ENCODE results near the gene CEACAM8. TPM values are rescaled to one million over a fixed set of nuclear protein-coding genes. Genes with fewer than 3 reads are reported as not detected.
"Not testable (repeated sequence)": the region's sequence is repeated elsewhere in the genome, so short reads cannot be mapped to it uniquely, and the experiment has no call there.

Gene CEACAM8
- total RNA-seq, 1 experiment from 2014 or later: not detected

DNA sequence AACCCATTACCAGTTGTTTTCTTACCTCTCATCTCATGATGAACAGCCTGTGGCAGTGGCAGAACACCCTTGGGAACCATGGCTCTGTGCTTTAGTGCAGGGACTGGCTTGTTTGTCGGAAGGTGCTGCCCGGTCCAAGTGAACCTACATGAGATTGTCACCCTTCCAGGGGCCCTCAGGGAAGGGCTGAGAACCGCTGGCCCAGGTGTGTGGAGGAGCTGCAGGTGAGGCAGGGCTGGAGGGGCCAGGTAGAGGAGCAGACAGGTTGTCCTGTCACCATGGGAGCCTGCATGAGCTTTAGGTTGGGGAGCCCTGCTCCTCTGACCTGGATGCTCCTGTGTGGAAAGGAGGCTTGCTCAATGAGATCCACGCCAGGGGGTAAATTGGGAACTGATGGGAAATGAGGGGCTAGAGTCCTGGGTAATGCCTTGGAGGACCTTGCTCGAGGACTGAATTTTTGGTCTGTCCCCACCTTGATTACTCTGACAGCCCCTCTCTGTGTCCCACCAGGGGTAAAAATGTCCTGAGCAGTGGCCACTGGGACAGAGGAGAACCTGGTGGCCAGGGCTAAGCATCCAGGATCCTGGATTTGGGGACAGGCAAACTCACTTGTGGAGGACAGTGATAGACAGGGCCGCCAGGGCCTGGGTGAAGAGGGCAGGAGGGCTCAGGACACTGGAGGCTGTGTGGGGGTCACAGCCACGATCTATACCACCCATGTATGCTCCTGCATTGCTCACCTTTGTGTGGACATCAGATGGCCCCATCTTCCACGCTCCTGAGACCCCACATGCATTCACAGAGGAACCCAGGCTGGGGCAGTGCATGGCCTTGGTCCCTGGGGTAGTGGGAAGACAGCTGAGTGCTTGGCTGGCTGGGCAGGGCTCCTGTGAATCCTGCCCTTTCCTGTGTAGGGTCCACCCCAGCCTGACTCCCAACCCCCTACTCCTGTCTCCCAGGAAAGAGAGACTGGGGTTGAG, 42.3 kb downstream of the CEACAM8 start:
- TF ChIP-seq, protein P1, sequence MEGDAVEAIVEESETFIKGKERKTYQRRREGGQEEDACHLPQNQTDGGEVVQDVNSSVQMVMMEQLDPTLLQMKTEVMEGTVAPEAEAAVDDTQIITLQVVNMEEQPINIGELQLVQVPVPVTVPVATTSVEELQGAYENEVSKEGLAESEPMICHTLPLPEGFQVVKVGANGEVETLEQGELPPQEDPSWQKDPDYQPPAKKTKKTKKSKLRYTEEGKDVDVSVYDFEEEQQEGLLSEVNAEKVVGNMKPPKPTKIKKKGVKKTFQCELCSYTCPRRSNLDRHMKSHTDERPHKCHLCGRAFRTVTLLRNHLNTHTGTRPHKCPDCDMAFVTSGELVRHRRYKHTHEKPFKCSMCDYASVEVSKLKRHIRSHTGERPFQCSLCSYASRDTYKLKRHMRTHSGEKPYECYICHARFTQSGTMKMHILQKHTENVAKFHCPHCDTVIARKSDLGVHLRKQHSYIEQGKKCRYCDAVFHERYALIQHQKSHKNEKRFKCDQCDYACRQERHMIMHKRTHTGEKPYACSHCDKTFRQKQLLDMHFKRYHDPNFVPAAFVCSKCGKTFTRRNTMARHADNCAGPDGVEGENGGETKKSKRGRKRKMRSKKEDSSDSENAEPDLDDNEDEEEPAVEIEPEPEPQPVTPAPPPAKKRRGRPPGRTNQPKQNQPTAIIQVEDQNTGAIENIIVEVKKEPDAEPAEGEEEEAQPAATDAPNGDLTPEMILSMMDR (IDR thresholded peaks at IDR 0.05; ENCODE audit: unreplicated experiment): no peak
- peaks cover under 1% of the 10 kb centered on the region for H3K9me3 Mint-ChIP-seq (ENCODE audit: low read depth, unreplicated experiment)
- no peak for DNase-seq
- intact Hi-C loops (cut with micrococcal nuclease; ENCODE audit: unreplicated experiment): no loop called here
- no peak overlapping the region for H3K27ac Mint-ChIP-seq (ENCODE audit: unreplicated experiment)
- H3K4me3 Mint-ChIP-seq (ENCODE audit: low read depth, unreplicated experiment): no peak overlapping the region
- CTCF ChIA-PET: interaction anchor here (0.6 to 0.7 kb wide), 5 partner anchors 55 to 532 kb away, joined by 3 to 7 read pairs (median 4); no protein-coding TSS in a partner anchor
- no TSS peak for BruUV-seq (replicated peaks)
- H3K4me1 Mint-ChIP-seq (ENCODE audit: low read depth, unreplicated experiment): peaks cover 2% of the 10 kb centered on the region
- peaks cover 91% of the 10 kb centered on the region for H3K27me3 Mint-ChIP-seq (ENCODE audit: unreplicated experiment)
- no peaks in the 10 kb centered on the region for H3K36me3 Mint-ChIP-seq (ENCODE audit: insufficient read depth, unreplicated experiment)

DNA sequence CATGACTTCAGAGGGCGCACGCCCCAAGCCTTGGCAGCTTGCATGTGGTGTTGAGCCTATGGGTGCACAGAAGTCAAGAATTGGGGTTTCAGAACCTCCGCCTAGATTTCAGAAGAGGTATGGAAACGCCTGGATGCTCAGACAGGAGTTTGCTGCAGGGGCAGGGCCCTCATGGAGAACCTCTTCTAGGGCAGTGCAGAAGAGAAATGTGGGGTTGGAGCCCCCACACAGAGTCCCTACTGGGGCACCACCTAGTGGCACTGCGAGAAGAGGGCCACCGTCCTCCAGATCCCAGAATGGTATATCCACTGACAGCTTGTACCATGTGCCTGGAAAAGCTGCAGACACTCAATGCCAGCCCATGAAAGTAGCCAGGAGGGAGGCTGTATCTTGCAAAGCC, 44.2 kb downstream of the CEACAM8 start:
- peaks cover 91% of the 10 kb centered on the region for H3K27me3 Mint-ChIP-seq (ENCODE audit: unreplicated experiment)
- CTCF ChIA-PET: interaction anchor here (0.6 kb wide), 1 partner anchor 141 kb away, joined by 4 read pairs; no protein-coding TSS in a partner anchor
- H3K36me3 Mint-ChIP-seq (ENCODE audit: insufficient read depth, unreplicated experiment); BruUV-seq (replicated peaks); H3K4me1 Mint-ChIP-seq (ENCODE audit: low read depth, unreplicated experiment); H3K27ac Mint-ChIP-seq (ENCODE audit: unreplicated experiment); intact Hi-C loops (cut with micrococcal nuclease; ENCODE audit: unreplicated experiment); H3K4me3 Mint-ChIP-seq (ENCODE audit: low read depth, unreplicated experiment); DNase-seq; H3K9me3 Mint-ChIP-seq (ENCODE audit: low read depth, unreplicated experiment): not testable (repeated sequence)

DNA sequence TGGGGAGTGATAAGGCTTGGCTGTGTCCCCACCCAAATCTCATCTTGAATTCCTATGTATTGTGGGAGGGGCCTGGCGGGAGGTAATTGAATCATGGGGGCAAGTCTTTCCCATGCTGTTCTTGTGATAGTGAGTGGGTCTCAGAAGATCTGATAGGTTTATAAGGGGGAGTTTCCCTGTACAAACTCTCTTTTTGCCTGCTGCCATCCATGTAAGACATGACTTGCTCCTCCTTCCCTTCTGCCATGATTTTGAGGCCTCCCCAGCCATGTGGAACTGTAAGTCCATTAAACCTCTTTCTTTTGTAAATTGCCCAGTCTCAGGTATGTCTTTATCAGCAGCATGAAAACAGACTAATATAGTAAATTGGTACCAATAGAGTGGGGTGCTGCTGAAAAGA, 45.7 kb downstream of the CEACAM8 start:
- BruUV-seq (replicated peaks); H3K4me1 Mint-ChIP-seq (ENCODE audit: low read depth, unreplicated experiment); H3K27ac Mint-ChIP-seq (ENCODE audit: unreplicated experiment); intact Hi-C loops (cut with micrococcal nuclease; ENCODE audit: unreplicated experiment); DNase-seq; H3K36me3 Mint-ChIP-seq (ENCODE audit: insufficient read depth, unreplicated experiment); H3K9me3 Mint-ChIP-seq (ENCODE audit: low read depth, unreplicated experiment); H3K4me3 Mint-ChIP-seq (ENCODE audit: low read depth, unreplicated experiment): not testable (repeated sequence)
- peaks cover 80% of the 10 kb centered on the region for H3K27me3 Mint-ChIP-seq (ENCODE audit: unreplicated experiment)
- CTCF ChIA-PET: interaction anchor here (0.6 kb wide), 1 partner anchor 69 kb away, joined by 6 read pairs; no protein-coding TSS in a partner anchor

DNA sequence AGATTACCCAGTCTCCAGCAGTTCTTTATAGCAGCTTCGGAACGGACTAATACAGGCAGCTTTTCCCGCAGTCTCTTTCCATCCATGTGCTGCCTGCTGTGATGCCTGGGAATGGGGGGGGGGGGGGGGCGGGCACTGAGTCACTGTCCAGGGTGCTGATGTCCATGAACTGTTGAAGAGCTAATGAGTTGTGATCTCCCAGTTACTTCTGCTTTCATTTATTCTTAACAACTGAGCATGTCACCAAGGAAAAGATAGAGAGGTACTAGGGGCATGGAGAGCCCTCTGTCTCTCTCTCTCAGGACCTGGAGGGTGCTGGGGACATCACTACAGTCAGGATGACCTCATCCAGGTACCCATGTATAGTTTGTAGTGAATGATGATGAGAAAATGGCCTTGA, 46.2 kb downstream of the CEACAM8 start:
- intact Hi-C loops (cut with micrococcal nuclease; ENCODE audit: unreplicated experiment): no loop called here
- Mint-ChIP-seq H3K9me3 (ENCODE audit: low read depth, unreplicated experiment) (no peaks in the 10 kb centered on the region), H3K4me3 (ENCODE audit: low read depth, unreplicated experiment) (no peak overlapping the region), H3K36me3 (ENCODE audit: insufficient read depth, unreplicated experiment) (no peaks in the 10 kb centered on the region), H3K27ac (ENCODE audit: unreplicated experiment) (no peak overlapping the region), H3K4me1 (ENCODE audit: low read depth, unreplicated experiment) (no peaks in the 10 kb centered on the region), H3K27me3 (ENCODE audit: unreplicated experiment) (peaks cover 77% of the 10 kb centered on the region)
- no TSS peak for BruUV-seq (replicated peaks)
- TF ChIP-seq, protein P1 (IDR thresholded peaks at IDR 0.05; ENCODE audit: unreplicated experiment): no peak
- CTCF ChIA-PET: no interaction called here
- DNase-seq: no peak

DNA sequence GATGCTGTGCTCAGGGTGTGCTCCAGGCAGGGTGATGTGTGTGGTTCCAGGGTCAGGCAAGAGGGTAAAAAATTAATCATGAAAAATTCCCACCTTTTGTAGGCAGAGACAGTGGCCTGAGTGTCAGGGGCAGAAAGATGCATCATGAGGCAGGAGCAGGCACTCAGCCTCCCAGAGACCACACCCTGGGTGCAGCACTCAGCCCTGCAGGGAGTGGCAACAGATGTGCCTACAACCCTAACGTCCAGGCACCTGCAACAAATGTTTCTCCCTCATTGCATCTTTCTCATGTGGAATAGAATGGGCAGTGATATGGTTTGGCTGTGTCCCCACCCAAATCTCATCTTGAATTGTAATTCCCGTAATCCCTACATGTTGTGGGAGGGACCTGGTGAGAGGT, 46.8 kb downstream of the CEACAM8 start:
- TF ChIP-seq, protein P1 (IDR thresholded peaks at IDR 0.05; ENCODE audit: unreplicated experiment): no peak
- no peaks in the 10 kb centered on the region for H3K9me3 Mint-ChIP-seq (ENCODE audit: low read depth, unreplicated experiment)
- DNase-seq: no peak
- H3K27me3 Mint-ChIP-seq (ENCODE audit: unreplicated experiment): peaks cover 77% of the 10 kb centered on the region
- no peaks in the 10 kb centered on the region for H3K4me1 Mint-ChIP-seq (ENCODE audit: low read depth, unreplicated experiment)
- no TSS peak for BruUV-seq (replicated peaks)
- H3K36me3 Mint-ChIP-seq (ENCODE audit: insufficient read depth, unreplicated experiment): no peaks in the 10 kb centered on the region
- no peak overlapping the region for H3K4me3 Mint-ChIP-seq (ENCODE audit: low read depth, unreplicated experiment)
- intact Hi-C loops (cut with micrococcal nuclease; ENCODE audit: unreplicated experiment): no loop called here
- CTCF ChIA-PET: no interaction called here
- no peak overlapping the region for H3K27ac Mint-ChIP-seq (ENCODE audit: unreplicated experiment)
